HG03095 (cell line): Measurements from ENCODE around the gene HPCAL4.

ENCODE experiments used
- ATAC-seq: cut with Tn5 transposase; IDR thresholded peaks from one replicate; pipeline ENCODE4 v1.9.1; 2021; ENCODE audit warnings: moderate library complexity; ENCODE audit not compliant: unreplicated experiment

The HPCAL4 gene

GRCh38 chr1:39631361-39632322 lies 59.6 kb downstream of the HPCAL4 start:
- ATAC-seq: no peak

DNA sequence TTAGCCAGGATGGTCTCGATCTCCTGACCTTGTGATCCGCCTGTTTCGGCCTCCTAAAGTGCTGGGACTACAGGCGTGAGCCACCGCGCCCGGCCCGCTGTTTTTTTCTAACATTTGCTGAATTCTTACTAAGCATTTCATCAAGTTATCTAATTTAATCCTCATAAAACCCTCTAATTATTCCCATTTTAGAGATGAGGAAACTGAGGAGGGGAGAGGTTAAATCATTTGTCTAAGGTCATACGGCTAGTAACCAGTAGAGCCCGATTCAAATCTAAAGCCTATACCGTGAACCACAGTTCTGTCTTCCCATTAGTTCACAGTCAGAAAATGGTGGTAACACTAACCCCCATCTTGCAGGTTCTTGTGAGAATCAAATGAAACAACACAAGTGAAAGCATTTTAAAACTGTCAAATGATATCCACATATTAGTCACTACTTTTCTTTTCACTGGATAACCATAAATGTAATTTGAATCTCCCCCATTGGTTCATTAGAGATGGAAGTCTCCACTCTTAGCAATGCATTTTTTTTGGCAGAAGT lies 62.4 kb downstream of the HPCAL4 start:
- ATAC-seq: no peak
